ENCODE data around the gene TJP3. TPM values are rescaled to one million over a fixed set of nuclear protein-coding genes. Genes with fewer than 3 reads are reported as not detected.

Gene TJP3
- total and polyA plus RNA-seq, 4 donors: 18.4 to 57.8 (median 49.6) TPM

DNA sequence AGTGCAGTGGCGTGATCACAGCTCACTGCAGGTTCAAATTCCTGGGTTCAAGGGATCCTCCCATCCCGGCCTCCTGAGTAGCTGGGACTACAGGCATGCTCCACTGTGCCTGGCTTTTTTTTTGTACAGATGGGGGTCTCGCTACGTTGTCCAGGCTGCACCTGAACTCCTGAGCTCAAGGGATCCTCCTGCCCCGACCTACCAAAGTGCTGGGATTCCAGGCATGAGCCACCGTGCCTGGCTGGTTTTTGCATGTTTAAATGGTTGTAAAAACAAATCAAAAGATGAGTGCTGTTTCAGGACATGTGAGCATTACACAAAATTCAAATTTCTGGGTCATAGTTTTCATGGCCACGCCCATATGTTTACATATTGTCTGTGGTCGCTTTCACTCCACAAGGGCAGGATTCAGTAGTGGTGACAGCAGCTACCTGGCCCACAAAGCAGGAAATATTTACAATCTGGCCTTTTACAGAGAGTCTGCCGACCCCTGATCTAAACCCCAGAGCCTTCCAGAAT is 72.7 kb downstream of the TJP3 start:
- H3K9me3 ChIP-seq (ENCODE audit: control insufficient read depth in 4 of 4, insufficient read depth in 3 of 4, low read length in 3 of 4): peaks cover 0 to 24% (median 13%) of the 10 kb centered on the region in 4 donors

DNA sequence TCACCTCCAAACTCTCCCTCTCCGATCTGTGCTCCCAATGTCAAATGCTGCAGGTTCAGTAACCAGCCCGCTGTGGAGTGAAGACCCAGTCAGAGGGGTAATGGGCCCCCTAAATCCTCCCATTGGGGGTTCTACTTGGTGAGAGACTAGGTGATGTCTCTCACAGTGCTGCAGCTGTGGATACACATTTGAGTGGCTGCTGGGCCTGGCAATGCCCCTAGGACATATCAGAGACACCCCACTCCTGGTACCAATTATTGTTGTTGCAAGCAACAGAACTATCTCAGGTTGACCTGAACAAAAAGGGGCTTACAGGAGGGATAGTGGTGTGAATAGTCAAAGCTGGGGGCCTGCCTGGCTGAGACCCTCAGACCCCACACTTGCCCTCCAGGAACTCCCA is 73.4 kb downstream of the TJP3 start:
- no peak for DNase-seq
- Histone ChIP-seq H3K27ac (ENCODE audit: low read depth in 1 of 2, low read length in 1 of 2) (no peak overlapping the region), H3K36me3 (ENCODE audit: control insufficient read depth in 4 of 4, insufficient read depth in 4 of 4, low read length in 4 of 4) (no peaks in the 10 kb centered on the region), H3K4me1 (ENCODE audit: control insufficient read depth in 5 of 5, insufficient read depth in 5 of 5, low read length in 5 of 5) (no peaks in the 10 kb centered on the region), H3K27me3 (ENCODE audit: control insufficient read depth in 3 of 3, insufficient read depth in 3 of 3, low read length in 2 of 3) (peaks cover 0 to 16% (median 5%) of the 10 kb centered on the region in 3 donors), H3K9me3 (ENCODE audit: control insufficient read depth in 4 of 4, insufficient read depth in 3 of 4, low read length in 3 of 4) (peaks cover 0 to 24% (median 13%) of the 10 kb centered on the region in 4 donors), H3K4me3 (no peak overlapping the region), H3K9ac (ENCODE audit: insufficient read depth in 1 of 2, low read length in 2 of 2) (no peak overlapping the region)
- ATAC-seq (ENCODE audit: insufficient read depth, low FRiP score): no peak
- TF ChIP-seq, protein P1, sequence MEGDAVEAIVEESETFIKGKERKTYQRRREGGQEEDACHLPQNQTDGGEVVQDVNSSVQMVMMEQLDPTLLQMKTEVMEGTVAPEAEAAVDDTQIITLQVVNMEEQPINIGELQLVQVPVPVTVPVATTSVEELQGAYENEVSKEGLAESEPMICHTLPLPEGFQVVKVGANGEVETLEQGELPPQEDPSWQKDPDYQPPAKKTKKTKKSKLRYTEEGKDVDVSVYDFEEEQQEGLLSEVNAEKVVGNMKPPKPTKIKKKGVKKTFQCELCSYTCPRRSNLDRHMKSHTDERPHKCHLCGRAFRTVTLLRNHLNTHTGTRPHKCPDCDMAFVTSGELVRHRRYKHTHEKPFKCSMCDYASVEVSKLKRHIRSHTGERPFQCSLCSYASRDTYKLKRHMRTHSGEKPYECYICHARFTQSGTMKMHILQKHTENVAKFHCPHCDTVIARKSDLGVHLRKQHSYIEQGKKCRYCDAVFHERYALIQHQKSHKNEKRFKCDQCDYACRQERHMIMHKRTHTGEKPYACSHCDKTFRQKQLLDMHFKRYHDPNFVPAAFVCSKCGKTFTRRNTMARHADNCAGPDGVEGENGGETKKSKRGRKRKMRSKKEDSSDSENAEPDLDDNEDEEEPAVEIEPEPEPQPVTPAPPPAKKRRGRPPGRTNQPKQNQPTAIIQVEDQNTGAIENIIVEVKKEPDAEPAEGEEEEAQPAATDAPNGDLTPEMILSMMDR (IDR thresholded peaks at IDR 0.05; ENCODE audit: control extremely low read depth, extremely low read depth): no peak
- WGBS, 2 donors: 96 to 97% methylated on average over 2 of the region's 2 CpGs

More for the DNA sequence above, 72.7 kb downstream of the TJP3 start:
- Histone ChIP-seq H3K4me1 (ENCODE audit: control insufficient read depth in 5 of 5, insufficient read depth in 5 of 5, low read length in 5 of 5) (no peaks in the 10 kb centered on the region), H3K36me3 (ENCODE audit: control insufficient read depth in 4 of 4, insufficient read depth in 4 of 4, low read length in 4 of 4) (no peaks in the 10 kb centered on the region), H3K9ac (ENCODE audit: insufficient read depth in 1 of 2, low read length in 2 of 2) (no peak overlapping the region), H3K27me3 (ENCODE audit: control insufficient read depth in 3 of 3, insufficient read depth in 3 of 3, low read length in 2 of 3) (peaks cover 0 to 16% (median 3%) of the 10 kb centered on the region in 3 donors), H3K4me3 (no peak overlapping the region), H3K27ac (ENCODE audit: low read depth in 1 of 2, low read length in 1 of 2) (no peak overlapping the region)
- TF ChIP-seq, protein P1 (IDR thresholded peaks at IDR 0.05; ENCODE audit: control extremely low read depth, extremely low read depth): no peak
- 88 to 94% methylated on average over 9 of the region's 9 CpGs for WGBS, 2 donors
- no peak for ATAC-seq (ENCODE audit: insufficient read depth, low FRiP score)
- DNase-seq: no peak

DNA sequence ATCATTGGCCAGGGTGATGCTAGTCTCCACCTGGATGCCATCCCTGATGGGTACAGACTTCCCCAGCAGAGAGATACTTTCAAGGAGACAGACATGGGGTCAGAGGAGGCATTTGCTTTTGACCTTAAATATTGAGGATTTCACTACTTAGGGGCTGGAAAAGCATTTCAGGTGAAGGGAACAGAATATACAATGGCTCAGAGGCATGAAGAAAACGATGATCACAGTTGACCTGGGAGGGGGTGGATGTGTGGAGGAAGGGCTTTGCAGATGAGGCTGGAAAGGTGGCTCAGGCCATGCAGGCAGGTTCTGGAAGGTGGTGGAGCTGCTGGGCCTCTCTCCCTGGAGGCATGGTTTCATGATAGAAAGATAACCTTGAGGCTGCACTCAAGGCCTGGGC is 74.1 kb downstream of the TJP3 start:
- DNase-seq: no peak
- Histone ChIP-seq H3K4me3 (no peak overlapping the region), H3K9ac (ENCODE audit: insufficient read depth in 1 of 2, low read length in 2 of 2) (no peak overlapping the region), H3K4me1 (ENCODE audit: control insufficient read depth in 5 of 5, insufficient read depth in 5 of 5, low read length in 5 of 5) (no peaks in the 10 kb centered on the region), H3K27me3 (ENCODE audit: control insufficient read depth in 3 of 3, insufficient read depth in 3 of 3, low read length in 2 of 3) (peaks cover 0 to 16% (median 7%) of the 10 kb centered on the region in 3 donors), H3K27ac (ENCODE audit: low read depth in 1 of 2, low read length in 1 of 2) (no peak overlapping the region), H3K9me3 (ENCODE audit: control insufficient read depth in 4 of 4, insufficient read depth in 3 of 4, low read length in 3 of 4) (peaks cover 0 to 24% (median 13%) of the 10 kb centered on the region in 4 donors), H3K36me3 (ENCODE audit: control insufficient read depth in 4 of 4, insufficient read depth in 4 of 4, low read length in 4 of 4) (no peaks in the 10 kb centered on the region)
- TF ChIP-seq, protein P1 (IDR thresholded peaks at IDR 0.05; ENCODE audit: control extremely low read depth, extremely low read depth): no peak
- 95 to 100% methylated on average over 1 of the region's 1 CpG for whole genome bisulfite sequencing, 2 donors
- ATAC-seq (ENCODE audit: insufficient read depth, low FRiP score): no peak

DNA sequence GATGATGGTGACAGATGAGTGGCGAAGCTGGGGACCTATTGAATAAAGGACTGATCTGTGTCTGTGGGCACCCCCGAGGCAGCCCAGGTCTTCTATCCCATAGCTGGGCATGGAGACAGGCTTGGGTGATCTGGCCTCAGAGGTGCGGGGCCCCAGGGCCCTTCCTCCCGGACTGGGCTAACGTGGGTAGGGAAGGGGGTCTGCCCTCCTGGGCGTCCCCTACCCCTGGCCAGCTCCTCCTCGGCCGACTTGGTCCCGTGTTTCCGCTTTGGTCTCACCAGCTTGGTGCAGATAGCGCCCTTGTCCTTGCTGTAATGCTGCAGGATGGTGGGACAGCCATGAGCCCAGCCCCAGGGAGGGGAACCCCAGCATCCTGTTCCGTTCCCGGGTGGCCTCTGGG is 74.7 kb downstream of the TJP3 start:
- H3K27me3 ChIP-seq (ENCODE audit: control insufficient read depth in 3 of 3, insufficient read depth in 3 of 3, low read length in 2 of 3): peaks cover 0 to 16% (median 7%) of the 10 kb centered on the region in 3 donors
- H3K36me3 ChIP-seq (ENCODE audit: control insufficient read depth in 4 of 4, insufficient read depth in 4 of 4, low read length in 4 of 4): no peaks in the 10 kb centered on the region
- no peak overlapping the region for H3K27ac ChIP-seq (ENCODE audit: low read depth in 1 of 2, low read length in 1 of 2)
- no peak for DNase-seq
- TF ChIP-seq, protein P1 (IDR thresholded peaks at IDR 0.05; ENCODE audit: control extremely low read depth, extremely low read depth): no peak
- no peak overlapping the region for H3K9ac ChIP-seq (ENCODE audit: insufficient read depth in 1 of 2, low read length in 2 of 2)
- no peaks in the 10 kb centered on the region for H3K4me1 ChIP-seq (ENCODE audit: control insufficient read depth in 5 of 5, insufficient read depth in 5 of 5, low read length in 5 of 5)
- no peak for ATAC-seq (ENCODE audit: insufficient read depth, low FRiP score)
- peaks cover 0 to 24% (median 13%) of the 10 kb centered on the region in 4 donors for H3K9me3 ChIP-seq (ENCODE audit: control insufficient read depth in 4 of 4, insufficient read depth in 3 of 4, low read length in 3 of 4)
- 90 to 92% methylated on average over 12 to 13 of the region's 13 CpGs for WGBS, 2 donors
- H3K4me3 ChIP-seq: no peak overlapping the region

All from lung (tissue), 12 donors.